Measurements from ENCODE around the gene ADD2.

DNA sequence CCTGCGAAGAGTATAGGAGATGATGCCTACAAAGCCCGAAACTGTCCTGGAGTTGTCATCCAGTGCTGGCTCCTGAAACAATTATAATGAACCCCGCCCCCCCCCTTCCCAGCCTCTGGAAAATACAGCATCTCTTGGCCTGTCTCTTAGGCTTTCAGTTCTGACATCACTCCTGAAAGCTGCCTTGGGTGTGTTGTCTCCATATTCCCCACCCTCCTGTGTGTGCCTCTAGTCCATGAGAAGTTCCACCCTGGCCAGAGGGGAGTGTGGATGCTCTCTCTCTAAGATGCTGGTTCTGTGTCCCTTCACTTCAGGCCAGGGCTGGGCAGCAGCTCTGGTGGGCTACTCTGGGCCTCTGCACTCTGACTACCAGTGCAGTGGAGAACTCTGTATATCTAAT is 155.4 kb downstream of the ADD2 start:
- TF ChIP-seq TARDBP (IDR thresholded peaks at IDR 0.05) (no peak), L3MBTL2 (conservative IDR thresholded peaks at IDR 0.05) (no peak), LEF1 (IDR thresholded peaks at IDR 0.05; ENCODE audit: borderline replicate concordance) (no peak), ELF4 (IDR thresholded peaks at IDR 0.05) (no peak), FOXM1 (IDR thresholded peaks at IDR 0.05; ENCODE audit: borderline replicate concordance) (no peak), ZNF384 (IDR thresholded peaks at IDR 0.05) (no peak), NFRKB (IDR thresholded peaks at IDR 0.05) (no peak), SP1 (IDR thresholded peaks at IDR 0.05) (no peak), FOXK2 (IDR thresholded peaks at IDR 0.05) (no peak), FOXA1 (IDR thresholded peaks at IDR 0.05) (no peak), BHLHE40 (IDR thresholded peaks at IDR 0.05; ENCODE audit: borderline replicate concordance) (no peak), SUZ12 (IDR thresholded peaks at IDR 0.05) (no peak)
- TF ChIP-seq, protein P1, sequence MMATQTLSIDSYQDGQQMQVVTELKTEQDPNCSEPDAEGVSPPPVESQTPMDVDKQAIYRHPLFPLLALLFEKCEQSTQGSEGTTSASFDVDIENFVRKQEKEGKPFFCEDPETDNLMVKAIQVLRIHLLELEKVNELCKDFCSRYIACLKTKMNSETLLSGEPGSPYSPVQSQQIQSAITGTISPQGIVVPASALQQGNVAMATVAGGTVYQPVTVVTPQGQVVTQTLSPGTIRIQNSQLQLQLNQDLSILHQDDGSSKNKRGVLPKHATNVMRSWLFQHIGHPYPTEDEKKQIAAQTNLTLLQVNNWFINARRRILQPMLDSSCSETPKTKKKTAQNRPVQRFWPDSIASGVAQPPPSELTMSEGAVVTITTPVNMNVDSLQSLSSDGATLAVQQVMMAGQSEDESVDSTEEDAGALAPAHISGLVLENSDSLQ (IDR thresholded peaks at IDR 0.05), result no peak
